Muscle layer of colon (tissue), 2 donors: ENCODE data around the gene CDC42EP5.

Experiments
- H3K27ac ChIP-seq: one replicate; pipeline ENCODE4 v1.7.0; 2013; ENCODE audit warnings: low read depth, mild to moderate bottlenecking, low read length, moderate library complexity
- H3K27me3 ChIP-seq, 2 donors: one replicate each; pipeline ENCODE4 v1.7.0; 2013; ENCODE audit warnings: low read length in 2 of 2, mild to moderate bottlenecking in 2 of 2; ENCODE audit not compliant: insufficient read depth in 2 of 2, control insufficient read depth in 1 of 2
- H3K36me3 ChIP-seq: one replicate; pipeline ENCODE4 v1.7.0; 2013; ENCODE audit warnings: mild to moderate bottlenecking, low read length; ENCODE audit not compliant: insufficient read depth
- H3K4me1 ChIP-seq: one replicate; pipeline ENCODE4 v1.7.0; 2013; ENCODE audit warnings: mild to moderate bottlenecking, low read length; ENCODE audit not compliant: insufficient read depth
- H3K4me3 ChIP-seq, 2 donors: one replicate each; pipeline ENCODE4 v1.7.0; 2013; ENCODE audit warnings: low read length in 2 of 2, low read depth in 1 of 2, mild to moderate bottlenecking in 1 of 2, moderate library complexity in 1 of 2
- H3K9ac ChIP-seq: one replicate; pipeline ENCODE4 v1.7.0; 2013; ENCODE audit warnings: low read length
- H3K9me3 ChIP-seq: one replicate; pipeline ENCODE4 v1.7.0; 2013; ENCODE audit warnings: mild to moderate bottlenecking, low read length
- donor health status: abdominal sarcoma.
- donor health status: Adenocarcinoma of cecum.

The CDC42EP5 gene

DNA sequence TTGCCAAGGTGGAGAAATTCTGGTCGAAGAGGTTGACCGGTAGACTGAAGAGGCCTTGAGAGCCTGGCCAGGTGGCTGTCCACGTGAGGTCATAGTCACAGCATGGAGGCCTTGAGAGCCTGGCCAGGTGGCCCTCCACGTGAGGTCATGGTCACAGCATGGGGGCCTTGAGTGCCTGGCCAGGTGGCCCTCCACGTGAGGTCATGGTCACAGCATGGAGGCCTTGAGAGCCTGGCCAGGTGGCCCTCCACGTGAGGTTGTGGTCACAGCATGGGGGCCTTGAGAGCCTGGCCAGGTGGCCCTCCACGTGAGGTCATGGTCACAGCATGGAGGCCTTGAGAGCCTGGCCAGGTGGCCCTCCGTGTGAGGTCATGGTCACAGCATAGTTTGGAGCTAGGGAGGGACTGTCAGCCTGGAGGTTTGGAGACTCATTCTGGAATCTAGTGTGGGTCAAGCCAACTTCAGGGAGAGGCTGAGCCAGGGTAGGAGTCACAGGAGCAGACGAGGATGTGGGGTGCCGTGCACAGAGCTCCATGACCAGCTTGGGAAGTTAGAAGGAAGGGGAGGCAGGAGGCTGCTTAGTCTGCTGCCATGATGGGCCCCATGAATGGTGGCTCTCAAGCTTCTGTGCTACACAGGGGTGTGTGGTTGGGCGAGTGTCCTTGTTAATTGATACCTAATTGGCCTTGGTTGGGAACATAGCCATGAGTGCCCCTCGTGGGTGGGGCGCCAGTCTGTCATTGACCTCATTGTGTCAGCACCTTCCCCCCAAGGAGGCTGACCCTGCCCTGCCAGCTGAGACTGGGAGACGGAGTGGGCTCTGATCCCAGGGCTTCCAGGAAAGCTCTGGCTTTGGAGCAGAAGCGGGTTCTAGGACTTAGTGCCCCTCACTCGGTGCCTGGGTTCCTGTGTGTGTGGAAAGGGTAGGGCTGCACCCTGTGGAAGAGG lies 13.5 kb downstream of the CDC42EP5 start:
- H3K27ac ChIP-seq = no peak overlapping the region
- H3K9me3 ChIP-seq = no peaks in the 10 kb centered on the region
- H3K9ac ChIP-seq = no peak overlapping the region
- no peak overlapping the region for H3K4me3 ChIP-seq
- no peaks in the 10 kb centered on the region for H3K27me3 ChIP-seq
- H3K36me3 ChIP-seq = peaks cover 64% of the 10 kb centered on the region
- H3K4me1 ChIP-seq = peaks cover 20% of the 10 kb centered on the region

DNA sequence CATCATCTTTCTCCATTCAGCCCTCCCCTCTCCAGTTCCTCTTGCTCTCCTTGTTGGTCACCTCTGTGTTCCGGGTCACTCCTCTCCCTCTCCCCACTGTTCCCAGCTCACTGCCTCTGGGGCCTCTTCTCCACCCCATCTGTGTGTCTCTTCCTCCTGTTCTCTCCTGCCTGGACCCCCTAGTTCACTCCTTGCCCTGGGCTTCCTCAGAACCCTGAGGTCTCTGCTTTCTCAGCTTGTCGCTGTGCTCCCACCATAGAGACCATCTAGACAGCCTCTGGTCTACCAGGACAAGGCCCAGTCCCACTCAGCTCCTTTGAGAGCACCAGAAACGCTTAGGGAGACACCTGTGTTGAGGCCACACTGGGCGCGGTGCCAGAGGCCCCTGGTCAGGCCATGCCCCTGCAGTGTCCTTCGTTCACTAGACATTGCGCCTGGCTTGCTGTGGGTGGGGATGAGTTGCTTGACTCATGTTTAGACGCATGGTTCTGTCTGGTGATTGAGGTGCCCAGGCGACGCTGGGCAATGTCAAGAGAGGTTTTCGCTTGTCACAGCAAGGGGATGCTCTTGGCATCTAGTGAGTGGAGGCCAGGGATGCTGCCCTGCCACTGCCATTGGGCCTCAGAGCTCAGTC lies 14.3 kb downstream of the CDC42EP5 start:
- no peak overlapping the region for H3K27ac ChIP-seq
- no peaks in the 10 kb centered on the region for H3K27me3 ChIP-seq
- peaks cover 72% of the 10 kb centered on the region for H3K36me3 ChIP-seq
- no peaks in the 10 kb centered on the region for H3K9me3 ChIP-seq
- peaks cover 13% of the 10 kb centered on the region for H3K4me1 ChIP-seq
- H3K9ac ChIP-seq = no peak overlapping the region
- H3K4me3 ChIP-seq = no peak overlapping the region

DNA sequence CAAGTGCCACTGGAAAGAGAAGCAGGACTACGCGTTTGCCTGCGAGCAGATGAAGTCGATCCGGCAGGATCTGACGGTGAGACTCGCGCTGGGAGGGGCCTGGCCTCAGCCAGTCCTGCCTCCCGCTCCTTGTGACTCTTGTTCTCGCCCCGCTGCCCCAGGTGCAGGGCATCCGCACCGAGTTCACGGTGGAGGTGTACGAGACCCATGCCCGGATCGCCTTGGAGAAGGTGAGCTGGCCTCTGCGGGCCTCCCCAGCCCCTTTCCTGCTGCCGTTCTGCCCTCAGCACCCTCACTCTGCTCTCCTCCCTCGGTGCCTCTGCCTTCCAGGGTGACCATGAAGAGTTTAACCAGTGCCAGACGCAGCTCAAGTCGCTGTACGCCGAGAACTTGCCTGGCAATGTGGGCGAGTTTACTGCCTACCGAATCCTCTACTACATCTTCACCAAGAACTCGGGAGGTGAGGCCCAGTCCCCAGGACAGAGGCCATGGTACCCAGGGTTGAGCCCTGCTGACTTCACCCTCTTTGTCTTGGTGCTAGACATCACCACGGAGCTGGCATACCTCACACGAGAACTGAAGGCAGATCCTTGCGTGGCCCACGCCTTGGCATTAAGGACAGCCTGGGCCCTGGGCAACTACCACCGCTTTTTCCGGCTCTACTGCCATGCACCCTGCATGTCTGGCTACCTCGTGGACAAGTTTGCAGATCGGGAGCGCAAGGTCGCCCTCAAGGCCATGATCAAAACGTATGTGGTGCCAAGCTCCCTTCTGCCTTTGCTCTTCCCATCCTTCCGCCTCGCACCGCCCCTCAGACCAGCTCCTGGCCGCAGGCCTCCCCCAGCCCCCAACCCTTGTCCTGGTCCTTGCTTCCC lies 15.1 kb downstream of the CDC42EP5 start:
- Histone ChIP-seq H3K27me3 (no peaks in the 10 kb centered on the region), H3K27ac (no peak overlapping the region), H3K4me3 (no peak overlapping the region), H3K36me3 (peaks cover 80% of the 10 kb centered on the region), H3K9me3 (no peaks in the 10 kb centered on the region), H3K4me1 (peaks cover 11% of the 10 kb centered on the region), H3K9ac (no peak overlapping the region)

DNA sequence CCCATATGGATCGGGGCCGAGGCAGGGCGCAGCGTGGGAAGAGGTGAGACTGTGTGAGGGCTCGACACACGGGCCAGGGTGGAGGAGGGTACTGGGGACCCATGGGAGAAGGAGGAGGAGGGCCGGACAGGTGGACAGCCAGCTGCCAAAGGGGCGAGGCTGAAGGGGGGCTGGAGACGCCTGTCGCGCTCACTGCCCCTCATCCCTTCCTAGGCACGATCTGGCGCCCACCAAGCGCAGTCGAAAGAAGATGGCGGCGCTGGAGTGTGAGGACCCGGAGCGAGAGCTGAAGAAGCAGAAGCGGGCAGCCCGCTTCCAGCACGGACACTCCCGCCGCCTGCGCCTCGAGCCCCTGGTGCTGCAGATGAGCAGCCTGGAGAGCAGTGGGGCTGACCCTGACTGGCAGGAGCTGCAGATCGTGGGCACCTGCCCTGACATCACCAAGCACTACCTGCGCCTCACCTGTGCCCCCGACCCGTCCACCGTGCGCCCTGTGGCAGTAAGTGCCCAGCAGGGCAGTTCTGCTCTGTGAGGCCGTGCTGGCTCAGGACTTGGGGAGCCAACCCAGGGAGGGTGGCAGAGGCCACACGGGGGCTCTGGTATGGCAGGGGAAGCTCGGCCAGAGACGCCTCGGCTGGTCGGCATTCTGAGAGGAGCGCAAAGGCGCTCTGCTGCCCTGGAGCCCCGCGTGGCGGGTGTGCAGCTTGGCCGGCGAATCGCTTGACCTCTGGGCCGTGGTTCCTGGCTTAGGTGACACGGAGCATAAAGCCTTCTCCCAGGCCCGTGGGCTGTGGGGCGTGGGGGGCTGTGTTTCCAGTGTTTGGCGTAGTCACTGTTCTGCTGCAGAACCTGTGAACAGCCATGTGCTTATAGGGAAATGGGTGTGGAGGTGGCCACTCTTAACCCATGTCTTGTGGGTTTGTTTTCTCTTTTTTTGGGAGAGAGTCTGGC lies 16.4 kb downstream of the CDC42EP5 start:
- no peak overlapping the region for H3K9ac ChIP-seq
- H3K4me3 ChIP-seq = no peak overlapping the region
- peaks cover 90% of the 10 kb centered on the region for H3K36me3 ChIP-seq
- no peaks in the 10 kb centered on the region for H3K27me3 ChIP-seq
- peaks cover 5% of the 10 kb centered on the region for H3K4me1 ChIP-seq
- H3K27ac ChIP-seq = no peak overlapping the region
- no peaks in the 10 kb centered on the region for H3K9me3 ChIP-seq

DNA sequence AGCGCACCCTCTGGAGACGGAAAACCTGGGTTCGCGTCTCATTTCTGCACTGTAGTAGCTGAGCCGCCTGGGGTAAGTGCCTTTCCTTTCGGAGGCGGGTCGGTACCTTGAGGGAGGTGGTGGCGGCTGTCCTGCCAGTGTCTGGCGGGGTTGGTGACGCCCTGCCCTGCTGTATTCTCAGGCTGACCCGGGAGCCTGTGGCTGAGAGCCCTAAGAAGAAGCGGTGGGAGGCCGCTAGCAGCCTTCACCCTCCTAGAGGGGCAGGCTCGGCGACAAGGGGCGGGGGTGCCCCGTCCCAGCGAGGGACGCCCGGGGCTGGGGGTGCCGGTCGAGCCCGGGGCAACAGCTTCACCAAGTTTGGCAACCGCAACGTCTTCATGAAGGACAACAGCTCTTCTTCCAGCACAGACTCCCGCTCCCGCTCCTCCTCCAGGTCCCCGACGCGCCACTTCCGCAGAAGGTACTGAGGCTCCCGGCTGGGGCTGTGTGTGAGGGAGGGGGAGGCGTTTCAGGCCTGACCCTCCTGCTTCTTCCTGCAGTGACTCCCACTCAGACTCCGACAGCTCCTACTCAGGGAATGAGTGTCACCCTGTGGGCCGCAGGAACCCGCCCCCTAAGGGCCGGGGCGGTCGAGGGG lies 17.2 kb downstream of the CDC42EP5 start:
- H3K4me3 ChIP-seq = no peak overlapping the region
- H3K36me3 ChIP-seq = peaks cover 90% of the 10 kb centered on the region
- H3K9ac ChIP-seq = no peak overlapping the region
- H3K9me3 ChIP-seq = no peaks in the 10 kb centered on the region
- H3K27me3 ChIP-seq = no peaks in the 10 kb centered on the region
- H3K4me1 ChIP-seq = peaks cover 13% of the 10 kb centered on the region
- no peak overlapping the region for H3K27ac ChIP-seq

DNA sequence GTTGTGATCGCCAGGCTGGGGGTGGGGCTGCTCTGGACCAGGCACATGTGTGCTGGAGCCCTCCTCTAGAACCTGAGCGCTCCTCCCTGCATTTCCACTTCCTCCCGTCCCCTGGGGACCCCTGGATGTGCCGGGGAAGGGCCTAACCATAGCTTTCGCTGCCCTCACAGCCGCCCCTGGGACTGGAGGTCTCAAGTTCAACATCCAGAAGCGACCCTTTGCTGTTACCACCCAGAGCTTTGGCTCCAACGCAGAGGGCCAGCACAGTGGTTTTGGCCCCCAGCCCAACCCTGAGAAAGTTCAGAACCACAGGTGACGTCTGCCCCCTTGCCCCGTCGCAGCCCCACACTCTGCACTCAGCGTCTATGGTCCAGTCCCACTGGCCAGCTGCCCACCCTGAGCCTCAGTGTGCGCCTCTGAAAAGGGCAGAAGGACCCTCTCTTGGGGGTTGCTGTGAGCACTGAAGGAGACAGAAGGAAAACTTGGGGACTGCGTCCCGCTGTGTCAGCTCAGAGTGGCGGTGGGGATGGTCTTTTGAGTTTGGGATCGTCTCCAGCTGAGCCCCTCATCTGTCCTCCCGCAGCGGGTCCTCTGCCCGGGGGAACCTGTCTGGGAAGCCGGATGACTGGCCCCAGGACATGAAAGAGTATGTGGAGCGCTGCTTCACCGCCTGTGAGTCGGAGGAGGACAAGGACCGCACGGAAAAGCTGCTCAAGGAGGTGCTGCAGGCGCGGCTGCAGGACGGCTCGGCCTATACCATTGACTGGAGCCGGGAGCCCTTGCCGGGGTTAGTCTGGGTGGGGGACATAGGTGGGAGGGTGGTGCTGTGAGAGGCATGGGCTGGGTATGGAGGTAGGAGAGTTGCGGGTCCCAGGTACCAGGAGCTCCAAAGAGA lies 18.1 kb downstream of the CDC42EP5 start:
- Histone ChIP-seq H3K4me3 (no peak overlapping the region), H3K9me3 (no peaks in the 10 kb centered on the region), H3K27me3 (no peaks in the 10 kb centered on the region), H3K27ac (no peak overlapping the region), H3K4me1 (peaks cover 22% of the 10 kb centered on the region), H3K9ac (no peak overlapping the region), H3K36me3 (peaks cover 93% of the 10 kb centered on the region)

DNA sequence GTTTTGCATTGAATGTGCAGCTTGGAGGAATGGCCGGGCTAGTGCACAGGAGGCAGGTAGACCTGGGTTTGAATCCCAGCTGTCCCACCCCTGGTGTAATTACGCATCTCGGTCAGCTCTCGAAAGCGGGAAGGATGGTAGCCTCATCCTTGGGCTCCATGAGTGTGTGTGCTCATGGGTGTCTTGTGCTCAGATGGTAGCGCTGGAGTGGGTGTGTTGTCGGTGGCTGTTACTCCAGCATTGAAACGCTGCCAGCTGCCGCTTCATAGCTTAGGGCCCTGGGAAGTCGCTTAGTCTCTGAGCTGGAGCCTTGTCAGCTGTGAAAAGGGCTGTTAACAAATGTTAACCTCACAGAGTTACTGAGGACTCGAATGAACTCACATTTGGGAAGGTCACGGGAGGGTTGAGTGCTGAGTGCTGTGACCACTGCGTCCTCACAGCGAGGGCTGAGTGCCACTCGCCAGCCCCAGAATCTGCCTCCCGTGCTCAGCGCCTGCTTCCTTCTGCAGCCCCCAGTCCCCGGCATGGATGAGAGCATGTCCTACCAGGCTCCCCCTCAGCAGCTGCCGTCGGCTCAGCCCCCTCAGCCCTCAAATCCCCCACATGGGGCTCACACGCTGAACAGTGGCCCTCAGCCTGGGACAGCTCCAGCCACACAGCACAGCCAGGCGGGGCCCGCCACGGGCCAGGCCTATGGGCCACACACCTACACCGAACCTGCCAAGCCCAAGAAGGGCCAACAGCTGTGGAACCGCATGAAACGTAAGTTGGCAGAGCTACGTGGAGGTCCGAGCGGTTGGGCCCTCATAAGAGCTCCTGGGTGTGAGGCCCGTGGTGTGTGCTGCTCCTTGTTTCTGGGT lies 18.9 kb downstream of the CDC42EP5 start:
- Histone ChIP-seq H3K27ac (no peak overlapping the region), H3K27me3 (no peaks in the 10 kb centered on the region), H3K9me3 (no peaks in the 10 kb centered on the region), H3K4me1 (peaks cover 26% of the 10 kb centered on the region), H3K36me3 (peaks cover 85% of the 10 kb centered on the region), H3K4me3 (no peak overlapping the region), H3K9ac (no peak overlapping the region)

DNA sequence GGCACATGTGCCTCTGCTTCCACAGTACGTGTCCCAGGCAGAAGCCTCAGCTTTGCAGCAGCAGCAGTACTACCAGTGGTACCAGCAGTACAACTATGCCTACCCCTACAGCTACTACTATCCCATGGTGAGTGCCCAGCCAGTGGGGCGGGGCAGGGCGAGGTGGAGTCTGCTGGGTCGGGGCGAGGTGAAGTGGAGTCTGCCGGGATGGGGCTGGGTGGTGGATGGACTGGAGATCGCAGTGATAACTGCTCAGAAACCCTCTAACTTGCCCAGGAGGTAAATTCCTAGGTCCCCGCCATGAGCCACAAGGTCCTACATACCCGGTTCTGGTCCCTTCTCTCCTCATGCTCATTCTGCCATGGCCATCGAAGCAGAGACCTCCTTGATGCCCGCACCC lies 20.5 kb downstream of the CDC42EP5 start:
- no peak overlapping the region for H3K9ac ChIP-seq
- H3K4me1 ChIP-seq = peaks cover 27% of the 10 kb centered on the region
- no peak overlapping the region for H3K27ac ChIP-seq
- no peaks in the 10 kb centered on the region for H3K27me3 ChIP-seq
- peaks cover 69% of the 10 kb centered on the region for H3K36me3 ChIP-seq
- H3K9me3 ChIP-seq = no peaks in the 10 kb centered on the region
- H3K4me3 ChIP-seq = no peak overlapping the region

DNA sequence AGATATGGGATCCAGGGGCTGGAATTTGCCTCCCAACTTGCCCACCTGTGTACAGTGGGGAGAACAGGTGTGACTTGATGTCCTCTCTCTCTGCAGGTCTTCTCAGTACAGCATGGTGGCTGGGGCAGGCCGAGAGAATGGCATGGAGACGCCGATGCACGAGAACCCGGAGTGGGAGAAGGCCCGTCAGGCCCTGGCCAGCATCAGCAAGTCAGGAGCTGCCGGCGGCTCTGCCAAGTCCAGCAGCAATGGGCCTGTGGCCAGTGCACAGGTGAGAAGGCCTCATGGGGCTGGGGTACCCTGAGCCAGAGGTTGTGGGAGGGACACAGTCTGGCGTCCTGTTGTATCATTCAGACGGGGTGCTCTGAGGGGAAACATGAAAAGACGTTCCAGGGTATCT lies 21.1 kb downstream of the CDC42EP5 start:
- H3K27me3 ChIP-seq = no peaks in the 10 kb centered on the region
- H3K4me1 ChIP-seq = peaks cover 33% of the 10 kb centered on the region
- no peaks in the 10 kb centered on the region for H3K9me3 ChIP-seq
- peaks cover 63% of the 10 kb centered on the region for H3K36me3 ChIP-seq
- no peak overlapping the region for H3K27ac ChIP-seq
- H3K4me3 ChIP-seq = no peak overlapping the region
- no peak overlapping the region for H3K9ac ChIP-seq
